GM04504 (cell line): Measurements from ENCODE around the gene TFB1M.
"Not testable (repeated sequence)": the region's sequence is repeated elsewhere in the genome, so short reads cannot be mapped to it uniquely, and the experiment has no call there.

Experiments used
- DNase-seq: peaks from one replicate; pipeline ENCODE4 v3.0.0-alpha.2; 2012; ENCODE audit warnings: low read depth

The TFB1M gene

GRCh38 chr6:155329460-155330132 lies 15.3 kb upstream of the TFB1M start:
- no peak for DNase-seq

GRCh38 chr6:155328539-155329459 lies 14.5 kb upstream of the TFB1M start:
- DNase-seq: no peak

- DNase-seq: no peak
Observed at GRCh38 chr6:155328074-155328538, 13.8 kb upstream of the TFB1M start.

- DNase-seq: peak; percentile 29
Observed at GRCh38 chr6:155327326-155328073, 13.2 kb upstream of the TFB1M start.

- DNase-seq: no peak
Observed at GRCh38 chr6:155325700-155326516, 11.6 kb upstream of the TFB1M start.

GRCh38 chr6:155324993-155325392 lies 10.7 kb upstream of the TFB1M start:
- no peak for DNase-seq

- DNase-seq: no peak
Observed at GRCh38 chr6:155324172-155324571, 9.9 kb upstream of the TFB1M start.

- no peak for DNase-seq
Observed at GRCh38 chr6:155319902-155320301, 5.6 kb upstream of the TFB1M start.

GRCh38 chr6:155317186-155317585 lies 2.9 kb upstream of the TFB1M start:
- no peak for DNase-seq

- no peak for DNase-seq
Observed at GRCh38 chr6:155316419-155316818, 2.1 kb upstream of the TFB1M start.

GRCh38 chr6:155315516-155315871 lies 1.2 kb upstream of the TFB1M start:
- no peak for DNase-seq

- peak; percentile 48 for DNase-seq
Observed at GRCh38 chr6:155314773-155315515, 660 bp upstream of the TFB1M start.

- DNase-seq: no peak
Observed at GRCh38 chr6:155313602-155314091, 637 bp downstream of the TFB1M start.

- DNase-seq: not testable (repeated sequence)
Observed at GRCh38 chr6:155312950-155313349, 1.3 kb downstream of the TFB1M start.

- no peak for DNase-seq
Observed at GRCh38 chr6:155311583-155311982, 2.7 kb downstream of the TFB1M start.

- DNase-seq: no peak
Observed at GRCh38 chr6:155311086-155311485, 3.2 kb downstream of the TFB1M start.

GRCh38 chr6:155310596-155310995 lies 3.7 kb downstream of the TFB1M start:
- DNase-seq: no peak

- no peak for DNase-seq
Observed at GRCh38 chr6:155309150-155309549, 5.1 kb downstream of the TFB1M start.

GRCh38 chr6:155306958-155307357 lies 7.3 kb downstream of the TFB1M start:
- DNase-seq: no peak

GRCh38 chr6:155303361-155303870 lies 10.9 kb downstream of the TFB1M start:
- DNase-seq: no peak

- no peak for DNase-seq
Observed at GRCh38 chr6:155301867-155302266, 12.4 kb downstream of the TFB1M start.
